ENCODE data around the gene MAST4.

- TF ChIP-seq POLR2A (IDR thresholded peaks at IDR 0.05): no peak
- TF ChIP-seq CTCF (IDR thresholded peaks at IDR 0.05): no peak
- no peak for TF ChIP-seq EP300 (IDR thresholded peaks at IDR 0.05)
Measured at GRCh38 chr5:66863243-66864170, 267.3 kb downstream of the MAST4 start.

All from tibial nerve (tissue), 4 donors.